Gastrocnemius medialis (tissue), 4 donors: ENCODE measurements around the gene ATRNL1.

Experiments
- POLR2A ChIP-seq, 2 donors: fragments of 450-650 bp; IDR thresholded peaks; one replicate each; pipeline ENCODE4 v1.6.1; 2017; ENCODE audit warnings: antibody characterized with exemption in 2 of 2, mild to moderate bottlenecking in 2 of 2, moderate library complexity in 2 of 2
- TF ChIP-seq, protein P1 (sequence below), 5 experiments: fragments of 450-650 bp in 3 of 5; fragments of 200-600 bp in 2 of 5; sonication (generic) in 2 of 5; IDR thresholded peaks in 4 of 5; conservative IDR thresholded peaks in 1 of 5; 1 replicate in 4 of 5; 2 replicates in 1 of 5; pipeline ENCODE4 v1.5.1; 2016 to 2019; ENCODE audit warnings: antibody characterized with exemption in 5 of 5, mild to moderate bottlenecking in 3 of 5, moderate library complexity in 3 of 5

DNA sequence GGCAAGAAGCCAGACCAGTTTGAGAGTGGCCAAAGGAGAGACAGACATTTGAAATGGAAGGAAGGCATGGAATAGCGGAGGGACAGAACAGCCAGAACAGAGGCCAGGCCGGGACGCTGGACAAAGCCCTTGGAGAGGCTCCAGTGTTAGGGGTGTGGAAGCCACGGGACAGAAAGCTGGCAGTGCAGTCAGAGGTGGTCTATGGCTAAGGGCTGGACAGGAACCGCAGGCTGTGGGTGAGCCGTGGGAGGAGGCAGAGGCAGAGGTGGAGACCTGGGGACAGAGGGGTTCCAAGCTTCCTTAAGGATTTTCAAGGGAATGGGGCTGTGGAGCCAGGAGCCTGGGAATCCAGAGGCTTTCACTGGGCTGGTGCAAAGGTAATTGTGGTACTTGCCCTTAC is 878.8 kb downstream of the ATRNL1 start:
- TF ChIP-seq POLR2A (IDR thresholded peaks at IDR 0.05), result no peak
- TF ChIP-seq, protein P1, sequence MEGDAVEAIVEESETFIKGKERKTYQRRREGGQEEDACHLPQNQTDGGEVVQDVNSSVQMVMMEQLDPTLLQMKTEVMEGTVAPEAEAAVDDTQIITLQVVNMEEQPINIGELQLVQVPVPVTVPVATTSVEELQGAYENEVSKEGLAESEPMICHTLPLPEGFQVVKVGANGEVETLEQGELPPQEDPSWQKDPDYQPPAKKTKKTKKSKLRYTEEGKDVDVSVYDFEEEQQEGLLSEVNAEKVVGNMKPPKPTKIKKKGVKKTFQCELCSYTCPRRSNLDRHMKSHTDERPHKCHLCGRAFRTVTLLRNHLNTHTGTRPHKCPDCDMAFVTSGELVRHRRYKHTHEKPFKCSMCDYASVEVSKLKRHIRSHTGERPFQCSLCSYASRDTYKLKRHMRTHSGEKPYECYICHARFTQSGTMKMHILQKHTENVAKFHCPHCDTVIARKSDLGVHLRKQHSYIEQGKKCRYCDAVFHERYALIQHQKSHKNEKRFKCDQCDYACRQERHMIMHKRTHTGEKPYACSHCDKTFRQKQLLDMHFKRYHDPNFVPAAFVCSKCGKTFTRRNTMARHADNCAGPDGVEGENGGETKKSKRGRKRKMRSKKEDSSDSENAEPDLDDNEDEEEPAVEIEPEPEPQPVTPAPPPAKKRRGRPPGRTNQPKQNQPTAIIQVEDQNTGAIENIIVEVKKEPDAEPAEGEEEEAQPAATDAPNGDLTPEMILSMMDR (IDR thresholded peaks at IDR 0.05 in 4 of 5, conservative IDR thresholded peaks at IDR 0.05 in 1 of 5), result no peak
